Muscle layer of duodenum (tissue), 2 donors: Measurements from ENCODE around the gene OR2L13.
"Not testable (repeated sequence)": the region's sequence is repeated elsewhere in the genome, so short reads cannot be mapped to it uniquely, and the experiment has no call there.

Source experiments
- H3K27ac ChIP-seq: one replicate; pipeline ENCODE4 v1.7.0; 2013; ENCODE audit warnings: mild to moderate bottlenecking, low read length
- H3K27me3 ChIP-seq: one replicate; pipeline ENCODE4 v1.7.0; 2013; ENCODE audit warnings: low read depth, mild to moderate bottlenecking, control low read depth, low read length
- H3K36me3 ChIP-seq, 2 donors: one replicate each; pipeline ENCODE4 v1.7.0; 2013; ENCODE audit warnings: low read length in 2 of 2, control low read depth in 1 of 2, mild to moderate bottlenecking in 1 of 2; ENCODE audit not compliant: insufficient read depth in 2 of 2, control insufficient read depth in 1 of 2
- H3K4me1 ChIP-seq, 2 donors: one replicate each; pipeline ENCODE4 v1.7.0; 2013; ENCODE audit warnings: low read length in 2 of 2, mild to moderate bottlenecking in 2 of 2, control low read depth in 1 of 2, moderate library complexity in 1 of 2; ENCODE audit not compliant: insufficient read depth in 2 of 2, control insufficient read depth in 1 of 2
- H3K4me3 ChIP-seq, 2 donors: one replicate each; pipeline ENCODE4 v1.7.0; 2013; ENCODE audit warnings: low read length in 2 of 2, low read depth in 1 of 2, mild to moderate bottlenecking in 1 of 2
- H3K9me3 ChIP-seq, 2 donors: one replicate each; pipeline ENCODE4 v1.7.0; 2013; ENCODE audit warnings: low read length in 2 of 2, control low read depth in 1 of 2, mild to moderate bottlenecking in 1 of 2; ENCODE audit not compliant: control insufficient read depth in 1 of 2
- donor health status: healthy.

Gene OR2L13, protein sequence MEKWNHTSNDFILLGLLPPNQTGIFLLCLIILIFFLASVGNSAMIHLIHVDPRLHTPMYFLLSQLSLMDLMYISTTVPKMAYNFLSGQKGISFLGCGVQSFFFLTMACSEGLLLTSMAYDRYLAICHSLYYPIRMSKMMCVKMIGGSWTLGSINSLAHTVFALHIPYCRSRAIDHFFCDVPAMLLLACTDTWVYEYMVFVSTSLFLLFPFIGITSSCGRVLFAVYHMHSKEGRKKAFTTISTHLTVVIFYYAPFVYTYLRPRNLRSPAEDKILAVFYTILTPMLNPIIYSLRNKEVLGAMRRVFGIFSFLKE

DNA sequence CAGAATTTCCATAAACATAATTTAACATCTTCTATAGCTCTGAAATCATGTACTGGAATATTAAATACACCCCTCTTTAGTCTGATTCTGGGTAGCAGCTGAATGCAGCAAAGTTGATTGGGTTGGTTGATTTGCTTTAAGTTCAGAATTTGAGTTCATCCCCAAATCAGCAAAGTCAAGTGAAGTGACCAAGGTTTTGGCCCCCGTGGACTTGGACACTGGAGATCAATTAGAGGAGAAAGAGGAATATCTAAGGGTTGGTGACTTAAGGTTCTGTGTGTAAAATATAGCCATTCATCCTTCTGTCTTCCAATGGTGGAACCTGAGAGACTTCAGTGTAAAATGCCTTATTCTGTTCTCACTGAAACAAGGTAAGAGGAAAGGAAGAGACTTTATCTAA, at the start of gene OR2L13:
OR2L13 (plus strand) TSS at position 301 of the 400 bp plus-strand sequence. CDS start 4,192 bp downstream, outside the sequence.
- Histone ChIP-seq H3K9me3 (no peaks in the 10 kb centered on the region), H3K27me3 (no peaks in the 10 kb centered on the region), H3K4me3 (no peak within 1 kb of the TSS), H3K27ac (no peak within 1 kb of the TSS), H3K36me3 (no peaks in the 10 kb centered on the region), H3K4me1 (no peaks in the 10 kb centered on the region)

DNA sequence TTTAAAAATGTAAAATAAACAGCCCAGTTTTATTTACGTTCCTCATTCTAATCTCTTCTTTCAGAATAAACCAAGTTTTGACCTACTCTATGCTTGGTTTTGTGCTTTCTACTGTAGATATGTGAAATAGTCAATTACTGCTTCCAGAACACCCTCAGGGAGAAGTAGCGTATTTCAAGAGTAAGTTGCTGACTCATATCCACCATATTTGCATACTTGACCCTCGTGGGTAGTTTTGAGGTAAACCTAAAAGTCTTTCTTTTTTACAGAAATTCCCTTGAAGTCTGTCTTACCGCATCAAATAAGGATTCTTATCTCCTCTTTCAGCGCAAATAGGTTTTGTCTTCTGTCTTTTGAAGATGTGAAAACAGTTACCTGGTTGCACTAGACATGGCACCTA, 49.8 kb upstream of the OR2L13 start:
- Histone ChIP-seq H3K27me3 (no peaks in the 10 kb centered on the region), H3K4me1 (no peaks in the 10 kb centered on the region), H3K9me3 (no peaks in the 10 kb centered on the region), H3K27ac (no peak overlapping the region), H3K36me3 (no peaks in the 10 kb centered on the region), H3K4me3 (no peak overlapping the region)

DNA sequence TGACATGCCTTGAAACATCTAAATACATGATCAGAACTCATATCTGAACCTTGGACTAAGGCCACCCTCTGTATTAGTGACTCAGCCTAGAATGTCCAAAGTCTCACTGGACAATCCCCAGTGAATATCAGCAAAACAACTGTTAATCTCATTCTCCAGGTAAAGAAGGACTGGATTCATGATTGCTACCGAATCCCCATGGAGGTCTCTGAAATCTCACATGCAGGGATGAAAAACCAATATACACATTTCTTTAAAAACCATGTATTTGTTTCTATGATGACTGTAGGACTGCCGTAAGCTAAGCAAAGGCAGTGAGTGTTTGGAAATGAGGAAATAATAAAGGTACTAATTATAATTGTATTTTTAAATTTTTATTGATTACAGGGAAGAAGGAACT, 48.4 kb upstream of the OR2L13 start, which contains the start of gene OR2L3:
OR2L3 (plus strand) TSS at position 301 of the 400 bp plus-strand sequence. CDS start 13,846 bp downstream, outside the sequence.
- no peaks in the 10 kb centered on the region for H3K27me3 ChIP-seq
- no peak within 1 kb of the TSS for H3K4me3 ChIP-seq
- no peak within 1 kb of the TSS for H3K27ac ChIP-seq
- no peaks in the 10 kb centered on the region for H3K36me3 ChIP-seq
- no peaks in the 10 kb centered on the region for H3K4me1 ChIP-seq
- no peaks in the 10 kb centered on the region for H3K9me3 ChIP-seq

DNA sequence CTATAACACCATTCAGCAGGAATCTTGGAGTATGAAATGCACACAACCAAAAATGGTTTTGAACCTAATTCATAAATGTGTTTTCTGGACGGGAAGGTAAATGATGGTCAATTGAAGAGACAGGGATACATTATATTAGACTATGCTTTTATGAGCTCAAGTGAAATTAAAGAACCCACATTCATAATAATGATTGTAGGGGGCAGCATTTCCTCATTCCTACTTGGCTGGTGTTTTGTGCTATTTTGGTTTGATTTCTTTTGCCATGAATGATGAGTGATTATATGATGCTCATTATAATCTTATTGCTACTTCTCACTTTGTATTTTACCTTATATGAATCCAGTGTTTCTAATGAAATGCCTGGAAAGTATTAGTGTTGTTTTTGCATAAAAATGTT, 48.0 kb upstream of the OR2L13 start:
- no peak overlapping the region for H3K27ac ChIP-seq
- no peaks in the 10 kb centered on the region for H3K4me1 ChIP-seq
- no peaks in the 10 kb centered on the region for H3K9me3 ChIP-seq
- H3K4me3 ChIP-seq: no peak overlapping the region
- no peaks in the 10 kb centered on the region for H3K36me3 ChIP-seq
- H3K27me3 ChIP-seq: no peaks in the 10 kb centered on the region

DNA sequence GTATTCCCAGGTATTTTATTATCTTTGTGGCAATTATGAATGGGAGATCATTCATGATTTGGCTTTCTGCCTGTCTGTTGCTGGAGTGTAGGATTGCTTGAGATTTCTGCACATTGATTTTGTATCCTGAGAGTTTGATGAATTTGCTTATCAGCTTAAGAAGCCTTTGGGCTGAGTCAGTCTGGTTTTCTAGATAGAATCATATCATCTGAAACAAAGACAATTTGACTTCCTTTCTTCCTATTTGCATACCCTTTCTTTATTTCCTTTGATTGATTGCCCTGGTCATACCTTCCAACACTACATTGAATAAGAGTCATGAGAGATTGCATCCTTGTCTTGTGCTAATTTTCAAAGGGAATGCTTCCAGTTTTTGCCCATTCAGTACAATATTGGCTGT, 40.3 kb upstream of the OR2L13 start:
- H3K4me3 ChIP-seq: no peak overlapping the region
- H3K36me3 ChIP-seq: no peaks in the 10 kb centered on the region
- H3K9me3 ChIP-seq: no peaks in the 10 kb centered on the region
- no peaks in the 10 kb centered on the region for H3K4me1 ChIP-seq
- no peak overlapping the region for H3K27ac ChIP-seq
- no peaks in the 10 kb centered on the region for H3K27me3 ChIP-seq

DNA sequence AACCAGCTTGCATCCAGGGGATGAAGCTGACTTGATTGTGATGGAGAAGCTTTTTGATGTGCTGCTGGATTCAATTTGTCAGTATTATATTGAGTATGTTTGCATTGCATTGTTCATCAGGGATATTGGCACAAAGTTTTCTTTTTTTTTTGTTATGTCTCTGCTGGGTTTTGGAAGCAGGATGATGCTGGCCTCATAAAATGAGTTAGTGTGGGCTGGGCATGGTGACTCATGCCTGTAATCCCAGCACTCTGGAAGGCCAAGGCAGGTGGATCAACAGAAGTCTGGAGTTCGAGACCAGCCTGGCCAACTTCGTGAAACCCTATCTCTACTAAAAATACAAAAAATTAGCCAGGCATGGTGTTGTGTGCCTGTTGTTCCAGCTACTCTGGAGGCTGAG, 39.7 kb upstream of the OR2L13 start:
- Histone ChIP-seq H3K36me3 (no peaks in the 10 kb centered on the region), H3K4me1 (no peaks in the 10 kb centered on the region), H3K27ac (no peak overlapping the region), H3K27me3 (no peaks in the 10 kb centered on the region), H3K4me3 (no peak overlapping the region), H3K9me3 (no peaks in the 10 kb centered on the region)

DNA sequence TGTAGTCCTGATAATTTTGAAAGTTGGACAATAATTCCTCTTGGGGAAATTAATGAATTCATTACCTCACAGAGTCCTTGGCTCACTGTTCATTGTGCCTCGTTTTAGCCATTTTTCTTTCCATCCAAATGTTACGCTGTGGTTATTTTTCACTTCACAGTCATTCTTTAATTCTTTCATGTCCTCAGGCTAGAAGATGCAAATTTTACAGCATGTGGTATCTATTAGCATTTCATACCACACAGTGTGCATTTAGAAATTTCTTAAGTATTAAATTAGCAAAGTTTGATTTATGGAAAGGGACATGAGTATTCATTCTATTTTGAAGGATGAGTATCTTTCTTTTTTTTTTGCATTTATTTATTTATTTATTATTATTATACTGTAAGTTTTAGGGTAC, 29.9 kb upstream of the OR2L13 start:
- peaks cover 0 to 3% of the 10 kb centered on the region in 2 donors for H3K9me3 ChIP-seq
- no peaks in the 10 kb centered on the region for H3K4me1 ChIP-seq
- no peaks in the 10 kb centered on the region for H3K27me3 ChIP-seq
- H3K27ac ChIP-seq: no peak overlapping the region
- H3K4me3 ChIP-seq: no peak overlapping the region
- no peaks in the 10 kb centered on the region for H3K36me3 ChIP-seq

DNA sequence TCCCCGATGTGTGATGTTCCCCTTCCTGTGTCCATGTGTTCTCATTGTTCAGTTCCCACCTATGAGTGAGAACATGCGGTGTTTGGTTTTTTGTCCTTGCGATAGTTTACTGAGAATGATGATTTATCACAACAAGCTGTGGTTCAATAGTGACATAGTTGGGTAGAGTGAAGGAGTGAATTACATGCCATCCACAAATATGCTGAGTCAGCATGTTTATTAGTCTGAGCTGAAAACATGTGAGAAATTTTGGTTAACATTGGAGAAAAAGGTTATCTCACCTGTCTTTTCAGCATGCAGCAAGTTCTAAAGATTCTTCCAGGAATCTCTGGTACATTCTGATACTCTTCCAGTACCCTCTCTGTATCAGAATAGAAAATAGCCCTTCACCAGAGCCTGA, 29.4 kb upstream of the OR2L13 start:
- H3K36me3 ChIP-seq: no peaks in the 10 kb centered on the region
- H3K4me3 ChIP-seq: no peak overlapping the region
- H3K27me3 ChIP-seq: no peaks in the 10 kb centered on the region

DNA sequence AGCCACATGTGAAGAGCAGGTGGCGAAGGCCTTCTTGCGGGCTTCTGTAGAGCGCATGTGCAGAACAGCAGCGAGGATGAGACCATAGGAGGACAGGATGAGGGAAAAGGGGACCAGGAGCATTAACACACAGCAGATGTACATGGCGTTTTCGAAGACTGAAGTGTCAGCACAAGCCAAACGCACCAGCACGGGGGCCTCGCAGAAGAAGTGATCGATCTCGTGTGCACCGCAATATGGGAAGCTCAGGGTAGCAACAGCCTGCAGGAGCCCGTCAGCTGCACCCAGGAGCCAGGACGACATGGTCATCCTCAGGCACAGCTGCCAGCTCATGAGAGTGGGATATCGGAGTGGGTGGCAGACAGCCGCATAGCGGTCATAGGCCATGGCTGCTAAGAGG, 11.1 kb upstream of the OR2L13 start:
- H3K36me3 ChIP-seq, H3K27me3 ChIP-seq, H3K4me1 ChIP-seq, H3K4me3 ChIP-seq, H3K27ac ChIP-seq, H3K9me3 ChIP-seq: not testable (repeated sequence)

More for the DNA sequence above, 29.4 kb upstream of the OR2L13 start:
- no peaks in the 10 kb centered on the region for H3K4me1 ChIP-seq
- peaks cover 0 to 3% of the 10 kb centered on the region in 2 donors for H3K9me3 ChIP-seq
- no peak overlapping the region for H3K27ac ChIP-seq

DNA sequence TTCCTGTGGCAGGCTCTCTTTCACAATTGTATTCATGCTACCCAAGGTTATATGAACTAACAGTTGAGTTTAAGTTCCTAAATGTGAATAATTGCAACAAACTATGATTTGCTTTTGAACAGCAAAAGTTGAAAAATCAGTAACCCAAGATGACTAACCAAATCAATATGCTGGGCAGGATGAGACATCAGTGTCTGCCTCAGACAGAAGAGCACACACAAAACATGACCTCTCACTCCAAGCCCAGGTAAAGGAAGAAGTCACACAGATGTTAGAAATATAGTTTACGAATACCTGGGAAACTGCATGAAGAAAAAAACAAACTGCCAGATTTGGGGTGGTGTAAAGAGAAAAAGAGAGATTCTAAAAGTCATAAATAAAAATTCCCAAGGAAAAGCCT, 3.5 kb downstream of the OR2L13 start:
- Histone ChIP-seq H3K27me3 (no peaks in the 10 kb centered on the region), H3K9me3 (no peaks in the 10 kb centered on the region), H3K4me1 (no peaks in the 10 kb centered on the region), H3K27ac (no peak overlapping the region), H3K4me3 (no peak overlapping the region), H3K36me3 (no peaks in the 10 kb centered on the region)

DNA sequence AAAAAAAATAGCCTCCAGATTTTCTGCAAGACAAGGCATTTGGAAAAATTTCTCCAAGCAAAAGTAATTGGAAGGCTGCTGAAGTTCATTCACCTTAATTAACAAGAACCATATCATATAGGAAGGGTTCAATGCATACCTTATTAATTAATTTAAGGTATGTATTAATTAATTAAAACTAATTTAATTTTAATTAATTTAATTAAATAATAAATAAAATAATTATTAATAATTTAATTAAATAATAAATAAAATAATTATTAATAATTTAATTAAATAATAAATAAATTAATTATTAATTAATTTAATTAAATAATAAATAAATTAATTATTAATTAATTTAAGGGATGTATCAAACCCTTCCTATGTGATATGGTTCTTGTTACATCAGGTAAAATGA, 7.9 kb downstream of the OR2L13 start:
- Histone ChIP-seq H3K27ac (no peak overlapping the region), H3K4me1 (no peaks in the 10 kb centered on the region)

DNA sequence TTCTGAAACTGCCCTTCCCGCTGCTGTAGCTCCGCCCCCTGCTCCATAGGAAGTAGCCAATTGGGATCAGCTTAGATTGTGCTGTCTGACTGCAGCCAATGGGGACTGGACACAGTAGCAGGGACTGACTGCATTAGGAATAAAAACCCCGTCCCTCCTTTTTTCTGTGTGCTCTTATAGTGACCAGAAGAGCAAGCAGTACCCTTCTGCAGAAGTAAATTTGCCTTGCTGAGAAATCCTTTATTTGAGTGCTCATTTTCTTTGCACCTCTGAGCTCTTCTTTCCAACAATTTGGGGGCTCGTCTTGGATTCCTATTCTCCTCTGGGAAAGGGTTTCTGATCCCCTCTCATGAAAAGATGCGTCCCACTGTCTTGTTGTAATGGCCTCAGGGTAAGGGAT, 16.2 kb downstream of the OR2L13 start:
- Histone ChIP-seq H3K27me3 (no peaks in the 10 kb centered on the region), H3K27ac (no peak overlapping the region), H3K9me3 (peaks cover 12 to 16% of the 10 kb centered on the region in 2 donors)

More for the DNA sequence above, 7.9 kb downstream of the OR2L13 start:
- no peaks in the 10 kb centered on the region for H3K36me3 ChIP-seq
- peaks cover 0 to 10% of the 10 kb centered on the region in 2 donors for H3K9me3 ChIP-seq
- no peaks in the 10 kb centered on the region for H3K27me3 ChIP-seq
- no peak overlapping the region for H3K4me3 ChIP-seq

More for the DNA sequence above, 16.2 kb downstream of the OR2L13 start:
- peak overlapping the region in 1 of 2 donors; percentile 15 for H3K4me3 ChIP-seq
- H3K36me3 ChIP-seq: no peaks in the 10 kb centered on the region
- no peaks in the 10 kb centered on the region for H3K4me1 ChIP-seq
